Keratinocyte (primary cell): ENCODE results near the gene TCIRG1. TPM values are rescaled to one million over a fixed set of nuclear protein-coding genes. Genes with fewer than 3 reads are reported as not detected.
A peak's percentile ranks its signal among the peaks of the same experiment; 100 is the strongest.

Experiments used
- DNase-seq: peaks from one replicate; pipeline ENCODE4 v3.0.0-alpha.2; 2011; ENCODE audit warnings: low read depth, missing footprints, low spot score
- FAIRE-seq: peaks from 2 replicates; lab custom pipeline; 2011; peaks lifted over from hg19 to GRCh38; lab: Jason Lieb, UNC
- H2AFZ ChIP-seq: 2 replicates; pipeline ENCODE4 v1.6.0; 2012; ENCODE audit warnings: low read length, control low read depth, inconsistent platforms; ENCODE audit not compliant: control insufficient read depth
- H3K27ac ChIP-seq: 2 replicates; pipeline ENCODE4 v1.5.1; 2011; ENCODE audit warnings: low read length; ENCODE audit not compliant: control insufficient read depth, insufficient read depth
- H3K27me3 ChIP-seq: 3 replicates; pipeline ENCODE4 v1.6.0; 2011; ENCODE audit warnings: low read length; ENCODE audit not compliant: control insufficient read depth, insufficient read depth; ENCODE audit errors: extremely low read depth
- H3K36me3 ChIP-seq, 2 experiments: 2 replicates in 1 of 2; 3 replicates in 1 of 2; pipeline ENCODE4 v1.5.1; 2011; ENCODE audit warnings: low read length in 2 of 2, mild to moderate bottlenecking in 1 of 2; ENCODE audit not compliant: control insufficient read depth in 2 of 2, insufficient read depth in 2 of 2; ENCODE audit errors: extremely low read depth in 1 of 2
- H3K4me1 ChIP-seq: 3 replicates; pipeline ENCODE4 v1.5.1; 2011; ENCODE audit warnings: low read length; ENCODE audit not compliant: control insufficient read depth, insufficient read depth; ENCODE audit errors: extremely low read depth
- H3K4me2 ChIP-seq: 3 replicates; pipeline ENCODE4 v1.6.0; 2011; ENCODE audit warnings: low read depth, low read length; ENCODE audit not compliant: control insufficient read depth, insufficient read depth; ENCODE audit errors: extremely low read depth
- H3K4me3 ChIP-seq, 3 experiments: fragments of 200-600 bp in 1 of 3; sonication (generic) in 1 of 3; 2 replicates in 2 of 3; 3 replicates in 1 of 3; pipeline ENCODE4 v1.5.1; 2011 to 2016; ENCODE audit warnings: low read length in 3 of 3, mild to moderate bottlenecking in 3 of 3, control low read depth in 2 of 3, inconsistent platforms in 1 of 3, low read depth in 1 of 3, mixed read lengths in 1 of 3, mixed run types in 1 of 3, moderate library complexity in 1 of 3; ENCODE audit not compliant: control insufficient read depth in 2 of 3, insufficient read depth in 2 of 3; ENCODE audit errors: extremely low read depth in 1 of 3
- H3K79me2 ChIP-seq: 2 replicates; pipeline ENCODE4 v1.6.0; 2012; ENCODE audit warnings: low read length; ENCODE audit not compliant: control insufficient read depth, insufficient read depth
- H3K9ac ChIP-seq: 3 replicates; pipeline ENCODE4 v1.6.0; 2011; ENCODE audit warnings: low read length; ENCODE audit not compliant: control insufficient read depth, insufficient read depth; ENCODE audit errors: extremely low read depth
- H3K9me1 ChIP-seq: 3 replicates; pipeline ENCODE4 v1.6.0; 2011; ENCODE audit warnings: low read length; ENCODE audit not compliant: control insufficient read depth, insufficient read depth; ENCODE audit errors: extremely low read depth
- H3K9me3 ChIP-seq: 2 replicates; pipeline ENCODE4 v1.5.1; 2012; ENCODE audit warnings: low read depth, low read length; ENCODE audit not compliant: control insufficient read depth
- H4K20me1 ChIP-seq: 3 replicates; pipeline ENCODE4 v1.6.0; 2011; ENCODE audit warnings: low read length; ENCODE audit not compliant: control insufficient read depth, insufficient read depth; ENCODE audit errors: extremely low read depth
- EZH2 ChIP-seq: IDR thresholded peaks from one replicate; pipeline ENCODE4 v1.6.1; 2012; ENCODE audit warnings: inconsistent platforms, mild to moderate bottlenecking, low read length, moderate library complexity
- dilution Hi-C: fragments of 300-500 bp; cut with MboI; formaldehyde crosslinking; loops from one replicate; pipeline ENCODE4 v1.7.0; 2020; ENCODE audit warnings: low sequenced_read_pairs; ENCODE audit not compliant: extremely low pct_ligation_motif_present
- polyA plus RNA-seq, 5 experiments: library from polyadenylated mRNA; depleted of rRNA in 3 of 5; stranded (reverse) in 3 of 5; stranded (forward) in 1 of 5; unstranded in 1 of 5; fragments of >200 nt; gene quantifications; 1 replicate in 1 of 5; 2 replicates in 3 of 5; 3 replicates in 1 of 5; pipeline versions ENCODE4 v1.2.1 to v1.2.3, GENCODE V29; 2011 to 2012; ENCODE audit warnings: missing spikeins in 2 of 5, low read depth in 1 of 5, low replicate concordance in 1 of 5
- TF ChIP-seq, protein P1 (sequence below), 3 experiments: IDR thresholded peaks in 1 of 3; conservative IDR thresholded peaks in 1 of 3; optimal IDR thresholded peaks in 1 of 3; 2 replicates in 2 of 3; 3 replicates in 1 of 3; pipeline versions ENCODE3 to v1.5.1; 2011; ENCODE audit warnings: low read length in 3 of 3, mild to moderate bottlenecking in 3 of 3, moderate library complexity in 2 of 3, control low read depth in 1 of 3, inconsistent platforms in 1 of 3; ENCODE audit not compliant: insufficient read depth in 2 of 3; ENCODE audit errors: extremely low read depth in 1 of 3

TCIRG1 gene
- polyA plus RNA-seq, 1 donor (not counting 4 experiments of a cell fraction or from before 2014, with no cell fraction given): 12.7 TPM

DNA sequence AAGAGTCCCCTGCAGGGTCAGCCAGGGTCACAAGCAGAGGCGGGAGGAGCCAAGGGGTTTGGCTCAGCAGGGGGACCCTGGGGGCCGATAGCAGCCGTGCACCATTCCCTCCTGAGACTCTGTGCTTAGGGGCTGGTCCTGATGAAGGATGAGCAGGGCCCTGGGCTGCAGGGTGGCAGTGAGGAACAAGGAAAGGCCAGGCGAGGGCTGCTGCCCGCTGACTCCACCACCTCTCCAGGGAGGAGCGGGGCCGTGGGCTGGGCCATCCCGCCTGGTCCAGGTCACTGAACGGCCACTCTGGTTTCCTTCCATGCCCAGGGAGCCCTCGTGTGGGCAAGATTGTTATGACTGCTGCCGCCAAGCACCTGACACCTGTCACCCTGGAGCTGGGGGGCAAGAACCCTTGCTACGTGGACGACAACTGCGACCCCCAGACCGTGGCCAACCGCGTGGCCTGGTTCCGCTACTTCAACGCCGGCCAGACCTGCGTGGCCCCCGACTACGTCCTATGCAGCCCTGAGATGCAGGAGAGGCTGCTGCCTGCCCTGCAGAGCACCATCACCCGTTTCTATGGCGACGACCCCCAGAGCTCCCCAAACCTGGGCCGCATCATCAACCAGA, 17.5 kb upstream of the TCIRG1 start:
- FAIRE-seq: no peak

DNA sequence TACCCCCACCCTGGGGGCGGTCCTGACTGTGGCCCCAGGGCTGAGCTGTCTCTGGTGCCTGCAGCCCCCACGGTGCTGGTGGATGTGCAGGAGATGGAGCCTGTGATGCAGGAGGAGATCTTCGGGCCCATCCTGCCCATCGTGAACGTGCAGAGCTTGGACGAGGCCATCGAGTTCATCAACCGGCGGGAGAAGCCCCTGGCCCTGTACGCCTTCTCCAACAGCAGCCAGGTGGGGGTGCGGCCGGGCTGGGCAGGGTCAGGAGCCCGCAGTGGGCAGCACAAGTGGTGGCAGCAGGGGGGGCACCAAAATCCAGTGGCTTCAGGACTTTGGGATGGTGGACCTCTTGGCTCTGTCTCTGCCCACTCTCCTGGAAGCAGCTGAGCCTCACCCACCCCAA, 16.3 kb upstream of the TCIRG1 start:
- H3K4me1 ChIP-seq: no peaks in the 10 kb centered on the region
- no peak overlapping the region for H3K9ac ChIP-seq
- no peak overlapping the region for H2AFZ ChIP-seq
- FAIRE-seq (no peak), DNase-seq (no peak)
- H3K4me3 ChIP-seq: no peak overlapping the region
- H3K27me3 ChIP-seq: no peaks in the 10 kb centered on the region
- H4K20me1 ChIP-seq: no peaks in the 10 kb centered on the region
- no peak overlapping the region for H3K27ac ChIP-seq
- H3K36me3 ChIP-seq: no peaks in the 10 kb centered on the region
- no peaks in the 10 kb centered on the region for H3K79me2 ChIP-seq
- no peak overlapping the region for H3K4me2 ChIP-seq
- TF ChIP-seq, protein P1, sequence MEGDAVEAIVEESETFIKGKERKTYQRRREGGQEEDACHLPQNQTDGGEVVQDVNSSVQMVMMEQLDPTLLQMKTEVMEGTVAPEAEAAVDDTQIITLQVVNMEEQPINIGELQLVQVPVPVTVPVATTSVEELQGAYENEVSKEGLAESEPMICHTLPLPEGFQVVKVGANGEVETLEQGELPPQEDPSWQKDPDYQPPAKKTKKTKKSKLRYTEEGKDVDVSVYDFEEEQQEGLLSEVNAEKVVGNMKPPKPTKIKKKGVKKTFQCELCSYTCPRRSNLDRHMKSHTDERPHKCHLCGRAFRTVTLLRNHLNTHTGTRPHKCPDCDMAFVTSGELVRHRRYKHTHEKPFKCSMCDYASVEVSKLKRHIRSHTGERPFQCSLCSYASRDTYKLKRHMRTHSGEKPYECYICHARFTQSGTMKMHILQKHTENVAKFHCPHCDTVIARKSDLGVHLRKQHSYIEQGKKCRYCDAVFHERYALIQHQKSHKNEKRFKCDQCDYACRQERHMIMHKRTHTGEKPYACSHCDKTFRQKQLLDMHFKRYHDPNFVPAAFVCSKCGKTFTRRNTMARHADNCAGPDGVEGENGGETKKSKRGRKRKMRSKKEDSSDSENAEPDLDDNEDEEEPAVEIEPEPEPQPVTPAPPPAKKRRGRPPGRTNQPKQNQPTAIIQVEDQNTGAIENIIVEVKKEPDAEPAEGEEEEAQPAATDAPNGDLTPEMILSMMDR (optimal IDR thresholded peaks at IDR 0.05 in 1 of 3, IDR thresholded peaks at IDR 0.05 in 1 of 3, conservative IDR thresholded peaks at IDR 0.05 in 1 of 3; ENCODE audit: extremely low read depth in 1 of 3, insufficient read depth in 2 of 3, low read length in 3 of 3): no peak
- no peak for TF ChIP-seq EZH2
- dilution Hi-C loops: no loop called here
- no peaks in the 10 kb centered on the region for H3K9me3 ChIP-seq
- H3K9me1 ChIP-seq: no peaks in the 10 kb centered on the region

More for the DNA sequence above, 17.5 kb upstream of the TCIRG1 start:
- H3K9ac ChIP-seq: no peak overlapping the region
- DNase-seq: no peak
- no peak overlapping the region for H3K27ac ChIP-seq
- TF ChIP-seq EZH2: no peak
- TF ChIP-seq, protein P1 (optimal IDR thresholded peaks at IDR 0.05 in 1 of 3, IDR thresholded peaks at IDR 0.05 in 1 of 3, conservative IDR thresholded peaks at IDR 0.05 in 1 of 3; ENCODE audit: extremely low read depth in 1 of 3, insufficient read depth in 2 of 3, low read length in 3 of 3): peak; percentile 24 to 43 (median 28)
- H3K9me1 ChIP-seq: no peaks in the 10 kb centered on the region
- H3K36me3 ChIP-seq: no peaks in the 10 kb centered on the region
- H3K4me1 ChIP-seq: peaks cover 2% of the 10 kb centered on the region
- dilution Hi-C loops: no loop called here
- no peaks in the 10 kb centered on the region for H3K27me3 ChIP-seq
- H3K4me2 ChIP-seq: no peak overlapping the region
- no peak overlapping the region for H3K4me3 ChIP-seq
- H4K20me1 ChIP-seq: no peaks in the 10 kb centered on the region
- no peaks in the 10 kb centered on the region for H3K79me2 ChIP-seq
- H3K9me3 ChIP-seq: no peaks in the 10 kb centered on the region
- H2AFZ ChIP-seq: no peak overlapping the region
